Hematopoietic multipotent progenitor cell treated with erythropoietin and hydrocortisone succinate and interleukin-3 and kit ligand, for 8 days (in vitro differentiated cells): ENCODE measurements around the gene SLC6A19.

ENCODE experiments used
- DNase-seq: peaks from one replicate; pipeline ENCODE4 v3.0.0-alpha.2; 2015

SLC6A19 gene

GRCh38 chr5:1197876-1198666, 3.3 kb upstream of the SLC6A19 start:
- DNase-seq, result no peak

DNA sequence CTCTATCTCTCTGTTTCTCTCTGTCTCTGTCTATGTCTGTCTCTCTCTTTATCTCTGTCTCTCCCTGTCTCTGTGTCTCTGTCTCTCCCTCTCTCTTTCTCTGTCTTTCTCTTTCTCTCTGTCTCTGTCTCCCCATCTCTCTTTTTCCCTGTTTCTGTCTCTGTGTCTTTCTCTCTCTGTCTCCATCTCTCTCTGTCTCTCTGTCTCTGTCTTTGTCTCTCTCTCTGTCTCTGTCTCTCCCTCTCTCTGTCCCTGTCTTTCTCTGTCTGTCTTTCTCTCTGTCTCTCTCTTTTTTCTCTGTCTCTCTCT, 2.1 kb upstream of the SLC6A19 start:
- no peak for DNase-seq

DNA sequence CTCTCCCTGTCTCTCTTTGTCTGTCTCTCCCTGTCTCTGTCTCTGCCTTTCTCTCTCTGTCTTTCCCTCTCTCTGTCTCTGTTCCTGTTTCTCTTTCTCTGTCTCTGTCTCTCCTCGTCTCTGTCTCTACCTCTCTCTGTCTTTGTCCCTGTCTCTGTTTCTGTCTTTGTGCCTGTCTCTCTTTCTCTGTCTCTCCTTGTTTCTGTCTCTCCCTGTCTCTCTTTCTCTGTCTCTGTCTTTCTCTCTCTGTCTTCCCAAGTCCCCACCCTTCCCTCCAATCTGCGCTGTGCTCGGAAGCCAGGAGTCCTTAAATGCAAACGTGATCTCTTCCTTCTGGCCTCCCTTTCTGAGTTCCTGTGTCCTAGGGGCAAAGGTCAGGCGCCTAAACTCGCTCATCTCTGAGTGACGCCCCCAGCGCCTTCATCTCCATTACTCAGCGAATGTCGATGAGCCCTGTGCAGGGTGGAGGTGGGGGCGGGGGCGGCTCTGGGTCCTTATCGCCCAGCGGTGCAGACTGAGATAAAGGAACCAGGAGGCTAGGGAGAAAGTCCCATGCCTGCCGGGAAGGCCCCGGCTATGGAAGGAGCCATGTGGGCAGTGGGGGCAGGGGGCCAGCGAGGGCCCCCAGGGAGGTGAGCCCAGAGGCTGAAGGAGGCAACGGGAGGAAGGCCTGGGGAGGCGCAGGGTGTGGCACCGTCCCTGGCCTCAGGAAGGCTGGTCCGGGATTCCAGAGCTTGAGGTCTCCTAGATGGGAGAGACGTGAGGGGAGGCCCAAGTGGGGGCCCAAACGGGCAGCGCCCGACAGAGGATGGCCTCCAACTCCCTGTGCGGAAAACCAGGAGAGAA, 1.5 kb upstream of the SLC6A19 start:
- peak; percentile 68 for DNase-seq

DNA sequence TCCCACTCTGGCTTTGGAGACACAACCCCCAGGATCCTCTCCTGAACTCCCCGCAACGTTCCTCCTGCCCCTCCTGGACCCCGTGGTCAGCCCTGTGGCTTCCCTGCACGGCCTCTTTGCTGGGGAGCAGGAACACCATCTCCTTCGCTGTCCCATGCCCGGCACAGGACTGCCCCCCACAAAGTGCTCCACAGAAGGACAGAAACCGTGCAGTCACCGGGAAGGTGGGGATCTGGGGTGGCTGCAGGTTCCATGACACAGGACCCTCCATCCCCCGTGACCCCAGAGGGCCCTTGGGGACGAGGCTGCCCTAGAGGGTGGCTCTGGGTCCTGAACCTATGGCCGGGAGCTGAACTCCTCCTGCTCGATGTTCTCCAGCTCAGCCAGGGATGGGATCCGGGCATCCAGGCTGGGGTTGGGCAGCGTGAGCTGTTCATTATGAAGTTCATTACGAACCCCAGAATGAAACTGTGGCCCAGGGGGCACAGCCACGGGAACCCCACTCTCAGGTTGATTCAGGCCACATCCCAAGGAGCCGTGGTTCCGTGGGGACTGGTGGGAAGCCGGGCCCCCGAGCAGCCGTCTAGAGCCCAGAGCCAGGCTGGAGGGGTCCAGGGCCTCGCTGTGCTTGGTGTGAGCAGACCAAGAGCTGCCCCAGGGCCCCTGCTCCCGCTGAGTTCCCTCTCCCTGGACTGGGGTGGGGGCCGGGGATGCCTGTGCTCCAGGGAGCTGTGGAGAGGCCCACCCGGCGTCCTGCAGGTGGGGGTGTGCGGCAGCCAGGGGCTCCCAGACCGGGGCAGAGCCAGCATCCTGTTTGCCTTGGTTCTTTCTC, 684 bp upstream of the SLC6A19 start:
- no peak for DNase-seq

DNA sequence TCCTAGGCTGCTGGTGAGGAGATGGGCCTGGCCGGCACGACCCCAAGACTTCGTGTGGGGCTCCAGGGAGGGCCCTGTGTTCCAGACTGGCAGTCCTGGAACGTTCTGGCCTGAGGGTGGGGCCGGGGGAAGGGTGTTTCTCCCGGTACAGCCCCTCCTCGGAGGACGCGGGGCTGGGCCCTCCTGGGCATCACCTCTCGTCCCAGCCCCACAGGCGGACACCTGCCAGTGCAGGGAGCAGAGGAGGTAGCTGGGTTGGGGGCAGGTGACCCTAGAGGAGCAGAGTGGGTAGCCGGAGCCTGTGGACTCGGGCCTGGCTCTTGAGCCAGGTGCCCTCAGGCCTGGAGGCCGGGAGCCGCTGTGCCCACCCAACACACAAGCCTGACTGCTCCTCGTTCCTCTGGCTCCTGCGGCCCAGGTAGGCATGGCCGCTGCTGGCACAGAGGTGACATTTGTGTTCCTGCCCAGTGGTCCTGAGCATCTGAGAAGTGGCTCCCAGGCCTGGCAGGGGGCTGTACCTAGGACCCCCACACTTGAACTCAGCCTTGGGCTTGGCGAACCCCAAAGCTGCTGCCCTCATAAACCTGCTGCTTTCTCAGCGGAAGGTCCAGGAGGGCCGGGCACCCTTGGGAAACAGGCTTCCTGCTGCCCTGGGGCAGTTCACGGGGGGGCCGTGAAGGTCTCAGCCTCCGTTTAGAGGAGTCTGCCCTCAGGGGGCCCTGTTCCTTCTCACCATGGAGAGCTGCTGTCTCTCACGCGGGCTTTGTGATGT, 817 bp downstream of the SLC6A19 start:
- DNase-seq, result no peak

- DNase-seq, result no peak
Observed at GRCh38 chr5:1202798-1203185, 1.4 kb downstream of the SLC6A19 start.

DNA sequence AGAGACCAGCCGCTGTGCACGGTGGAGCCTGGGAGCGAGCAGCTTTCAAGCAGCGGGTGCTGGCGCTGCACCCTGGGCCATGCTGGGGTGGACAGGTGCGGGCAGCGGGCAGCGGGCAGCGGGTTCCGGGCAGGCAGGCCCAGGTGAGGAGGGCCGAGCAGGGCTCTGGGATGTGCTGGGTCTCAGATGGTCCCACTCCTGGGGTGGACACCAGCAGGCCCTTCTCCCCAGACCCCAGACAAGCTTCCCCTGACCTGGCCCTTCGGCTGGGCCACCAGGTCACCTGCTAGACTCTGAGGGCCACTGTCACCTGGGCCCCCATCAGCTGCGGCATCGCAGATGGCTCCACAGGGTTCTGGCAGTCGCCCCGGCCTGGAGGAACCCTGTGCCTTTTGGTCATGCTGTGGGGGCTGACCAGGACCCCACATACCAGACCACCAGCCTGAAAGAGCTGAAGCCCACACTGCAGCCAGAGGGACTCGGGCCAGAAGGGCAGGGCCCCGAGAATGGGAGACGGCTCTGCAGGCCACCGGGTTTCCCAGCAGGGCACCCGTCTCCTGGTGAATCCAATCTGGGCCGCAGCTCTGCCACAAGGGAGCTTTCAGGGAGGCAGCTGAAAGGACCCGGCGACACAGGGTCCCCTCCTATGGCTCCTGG, 2.0 kb downstream of the SLC6A19 start:
- no peak for DNase-seq

GRCh38 chr5:1203968-1204692, 2.7 kb downstream of the SLC6A19 start:
- DNase-seq, result no peak

- DNase-seq, result peak; percentile 26
Observed at GRCh38 chr5:1204693-1205242, 3.4 kb downstream of the SLC6A19 start.

DNA sequence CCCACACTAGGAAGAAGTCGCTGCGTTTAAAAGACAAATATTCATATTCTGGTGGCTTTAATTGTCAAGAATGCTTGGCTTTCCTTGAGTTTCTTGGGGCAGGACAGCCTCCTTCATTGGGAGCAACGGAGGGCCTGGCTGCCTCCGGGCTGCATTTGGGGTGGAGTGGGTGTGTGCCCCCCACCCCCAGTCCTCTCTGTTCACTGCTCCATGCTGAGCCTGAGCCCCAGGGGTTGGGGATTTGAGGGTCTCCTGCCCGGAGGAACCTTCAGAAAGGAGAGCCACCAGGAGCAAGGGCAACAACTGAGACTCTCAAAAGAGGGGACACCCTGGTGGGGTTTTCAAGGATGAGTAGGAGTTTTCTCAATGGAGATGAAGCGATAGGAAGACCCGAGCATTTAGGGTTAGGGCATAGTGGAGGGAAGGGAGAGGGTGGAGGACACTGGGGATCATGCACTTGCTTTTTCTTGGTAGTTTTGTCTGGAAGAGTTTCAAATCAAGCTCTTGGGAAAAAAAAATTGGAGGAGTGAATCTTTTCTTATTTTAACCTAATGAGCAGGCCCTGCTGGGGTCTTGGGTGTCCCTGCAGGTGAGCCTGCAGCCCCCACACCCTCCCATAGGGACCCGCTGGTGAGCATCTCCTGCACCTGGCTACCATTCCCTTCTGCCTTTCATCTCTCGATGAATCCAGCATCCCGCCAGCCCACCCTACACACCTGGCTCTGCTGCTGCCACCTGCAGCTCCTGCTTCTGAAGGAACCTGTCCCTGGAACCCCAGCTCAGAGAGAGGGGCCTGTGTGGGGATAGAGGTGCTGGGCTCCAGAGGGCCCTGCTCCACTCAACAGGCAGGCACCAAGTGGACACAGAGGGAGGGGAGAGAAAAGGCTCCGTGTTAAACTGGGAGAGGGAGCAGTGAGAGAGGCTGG, 4.1 kb downstream of the SLC6A19 start:
- no peak for DNase-seq

DNA sequence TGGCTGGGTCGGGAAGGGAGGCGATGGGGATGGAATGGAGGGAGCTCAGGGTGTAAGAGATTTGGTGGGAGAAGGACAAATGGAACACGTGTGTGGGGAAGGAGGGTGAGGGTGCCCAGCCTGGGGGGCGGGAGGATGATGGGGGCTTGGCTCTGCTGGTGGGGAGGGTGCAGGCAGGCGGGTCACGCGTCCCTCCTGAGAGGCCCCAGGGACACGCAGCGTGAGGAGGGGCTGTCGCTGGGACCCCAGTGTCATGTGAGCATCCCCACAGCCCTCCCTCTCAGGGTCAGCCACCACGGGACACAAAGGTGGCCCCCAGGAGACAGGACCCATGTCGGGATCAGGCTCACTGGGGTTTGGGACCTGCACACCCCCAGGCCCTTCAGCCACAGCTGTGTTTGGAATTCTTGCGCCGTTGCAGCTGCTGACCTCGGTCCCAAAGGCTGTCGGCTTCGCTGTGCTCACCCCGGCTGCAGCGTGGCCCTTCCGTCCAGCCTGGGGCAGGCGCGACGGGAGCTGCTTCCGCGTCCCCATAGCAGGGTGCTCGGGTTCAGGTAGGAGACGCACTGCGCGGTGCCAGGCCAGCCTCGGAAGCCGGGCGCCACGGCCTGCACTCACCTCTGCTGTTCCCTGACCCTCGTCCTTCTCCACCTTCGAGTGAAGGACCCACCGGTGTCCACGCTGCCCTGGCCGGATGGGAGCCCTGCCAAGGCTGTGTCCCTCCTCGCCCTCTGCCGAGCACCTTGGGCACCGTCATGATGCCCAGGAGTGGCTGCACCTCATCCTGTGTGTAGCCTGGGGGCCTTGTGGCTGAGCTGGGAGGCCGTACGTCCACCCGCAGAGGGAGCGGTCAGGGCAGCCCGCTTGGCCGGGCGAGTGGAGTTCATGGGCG, 5.4 kb downstream of the SLC6A19 start:
- DNase-seq, result no peak

DNA sequence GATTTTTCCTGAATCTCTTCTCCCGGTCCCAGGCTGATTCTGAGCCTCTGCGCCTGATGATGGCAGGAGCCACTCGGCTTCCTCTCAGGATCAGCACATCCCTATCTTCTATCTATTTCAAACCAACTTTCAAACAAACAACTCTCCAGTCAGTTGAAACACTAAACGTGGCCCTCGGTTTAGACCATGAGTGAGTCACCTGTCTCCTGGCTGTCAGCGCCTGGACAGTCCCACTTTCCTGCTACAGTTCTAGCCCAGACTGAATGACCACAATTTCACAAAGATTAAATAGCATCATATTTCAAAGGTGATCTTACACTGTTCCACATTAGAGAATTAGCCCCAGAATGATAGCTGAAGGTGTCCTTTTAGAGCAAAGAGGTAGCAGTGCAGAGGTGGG, 6.2 kb downstream of the SLC6A19 start:
- no peak for DNase-seq

DNA sequence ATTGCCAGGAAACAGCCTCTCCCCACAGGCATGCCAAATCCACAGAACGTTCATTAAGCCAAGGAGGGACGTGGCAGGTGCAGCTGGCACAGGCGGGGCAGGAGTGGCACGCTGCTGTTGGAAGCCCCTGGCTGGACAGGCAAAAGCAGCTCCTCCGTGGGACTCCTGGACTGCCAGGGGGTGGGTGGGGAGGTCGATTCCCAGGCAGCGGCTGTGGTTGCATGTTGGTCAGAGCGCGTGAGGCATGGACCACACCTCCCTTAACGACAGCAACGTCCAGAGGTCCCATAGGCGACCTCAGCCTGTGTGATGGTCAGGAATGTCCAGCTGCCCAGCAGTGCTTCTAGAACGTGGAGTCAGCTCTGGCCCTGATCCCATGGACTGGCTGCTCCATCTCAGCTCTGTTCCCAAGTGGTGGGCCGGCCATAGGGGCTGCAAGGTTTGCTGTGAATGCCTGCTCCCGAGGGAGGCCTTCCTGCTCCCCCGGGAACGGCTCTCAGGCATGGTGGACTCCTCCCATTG, 6.9 kb downstream of the SLC6A19 start:
- no peak for DNase-seq

DNA sequence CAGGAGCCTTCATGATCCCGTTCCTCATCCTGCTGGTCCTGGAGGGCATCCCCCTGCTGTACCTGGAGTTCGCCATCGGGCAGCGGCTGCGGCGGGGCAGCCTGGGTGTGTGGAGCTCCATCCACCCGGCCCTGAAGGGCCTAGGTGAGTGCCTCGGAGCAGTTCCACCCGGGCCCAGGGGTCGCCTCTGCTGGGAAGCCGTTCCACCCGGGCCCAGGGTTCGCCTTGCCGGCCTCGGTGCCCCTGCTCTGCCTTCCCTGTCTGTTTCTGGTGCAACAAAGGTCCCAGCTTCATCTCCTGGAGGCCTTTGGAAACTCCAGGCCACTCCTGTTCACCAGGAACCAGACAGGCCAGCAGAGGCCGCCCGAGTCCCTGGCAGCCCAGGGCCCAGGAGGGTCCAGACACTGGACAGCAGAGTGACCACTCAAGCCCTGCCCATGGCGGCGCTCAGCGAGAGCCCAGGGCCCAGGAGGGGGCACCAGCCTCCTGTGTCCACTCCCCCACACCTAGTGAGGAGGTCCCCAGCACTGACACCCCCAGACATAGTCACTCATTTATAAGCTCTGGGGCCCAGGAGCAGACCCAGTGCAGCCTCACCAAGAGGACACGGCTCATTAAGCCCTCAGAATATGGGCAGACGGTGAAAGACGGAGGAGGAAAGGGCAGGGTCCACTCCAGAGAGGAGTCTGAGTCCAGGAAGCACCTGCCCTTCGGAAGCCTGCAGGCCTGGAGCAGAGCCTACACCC, 7.5 kb downstream of the SLC6A19 start:
- no peak for DNase-seq

DNA sequence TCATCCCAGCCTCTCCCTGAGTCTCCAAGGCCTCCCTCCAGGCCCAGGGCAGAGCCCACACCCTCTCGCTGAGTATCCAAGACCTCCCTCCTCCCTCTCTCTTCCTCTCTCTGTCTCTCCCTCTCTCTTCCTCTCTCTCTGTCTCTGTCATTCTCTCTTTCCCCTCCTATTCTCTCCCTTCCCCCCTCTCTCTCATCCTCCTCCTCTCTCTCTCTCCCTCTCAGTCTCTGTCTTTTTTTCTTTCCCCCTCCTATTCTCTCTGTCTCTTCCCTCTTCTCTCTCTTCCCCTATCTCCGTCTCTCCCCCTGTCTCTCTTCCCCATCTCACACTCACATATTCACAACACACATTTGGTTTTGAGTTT, 8.1 kb downstream of the SLC6A19 start:
- no peak for DNase-seq

DNA sequence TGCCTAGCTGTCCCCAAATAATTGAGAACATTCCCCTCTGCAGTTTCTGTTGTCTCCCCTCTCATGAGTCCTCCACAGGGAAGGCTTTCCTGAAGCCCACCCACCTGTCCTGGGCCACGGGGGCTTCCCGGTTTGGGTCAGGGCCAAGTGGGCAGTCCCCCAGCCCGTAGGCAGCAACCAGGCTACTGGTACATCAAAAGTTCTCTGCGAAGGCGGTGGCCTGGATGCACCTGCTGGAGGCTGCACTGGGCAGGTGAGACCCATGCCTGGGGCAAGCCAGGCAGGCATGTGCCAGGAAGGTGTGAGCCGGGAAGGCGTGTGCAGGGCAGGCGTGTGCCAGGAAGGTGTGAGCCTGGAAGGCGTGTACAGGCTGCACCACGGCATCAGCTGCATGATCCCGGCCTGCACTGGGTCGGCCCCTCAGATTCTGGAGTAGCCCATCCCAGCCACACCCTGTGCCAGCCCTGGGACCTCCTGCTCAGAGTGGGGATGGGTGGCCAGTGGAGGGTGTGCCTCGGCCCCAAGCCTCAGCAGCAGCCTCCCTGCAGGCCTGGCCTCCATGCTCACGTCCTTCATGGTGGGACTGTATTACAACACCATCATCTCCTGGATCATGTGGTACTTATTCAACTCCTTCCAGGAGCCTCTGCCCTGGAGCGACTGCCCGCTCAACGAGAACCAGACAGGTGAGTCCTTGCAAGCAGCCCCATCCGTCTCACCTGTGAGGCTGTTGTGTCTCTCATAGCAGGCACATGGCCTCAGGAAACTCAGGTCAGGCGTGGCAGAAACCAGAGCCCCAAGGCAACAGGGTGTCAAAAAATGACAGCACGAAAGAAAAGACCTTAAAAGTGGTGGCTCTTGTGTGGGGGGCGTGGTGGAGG, 8.7 kb downstream of the SLC6A19 start:
- DNase-seq, result no peak

- no peak for DNase-seq
Observed at GRCh38 chr5:1210832-1211251, 9.4 kb downstream of the SLC6A19 start.
